Caco-2 (cell line): ENCODE results near the gene TTLL4. TPM values are rescaled to one million over a fixed set of nuclear protein-coding genes. Genes with fewer than 3 reads are reported as not detected.

Experiments used
- BruUV-seq: library from RNA; stranded (reverse); fragments of 400-500 nt; replicated peaks from 2 replicates; lab custom pipeline; 2021; lab: Mats Ljungman, UMichigan
- CTCF ChIA-PET: fragments of 300-600 bp; sonication (Branson Sonifier 250); formaldehyde crosslinking; loops from one replicate; lab custom pipeline; 2022; ENCODE audit warnings: antibody characterized with exemption; lab: Charles Lee
- POLR2A ChIA-PET: fragments of 300-600 bp; sonication (Branson Sonifier 250); formaldehyde crosslinking; loops from one replicate; lab custom pipeline; 2022; ENCODE audit warnings: antibody characterized with exemption; lab: Charles Lee
- DNase-seq, 2 experiments: peaks; one replicate each; pipeline versions ENCODE4 v3.0.0 to v3.0.0-alpha.2; 2020 to 2022
- H3K27me3 ChIP-seq: replicated peaks from 2 replicates; pipeline ENCODE4 v1.6.0; 2011; ENCODE audit warnings: low read length; ENCODE audit not compliant: control insufficient read depth, insufficient read depth
- H3K36me3 ChIP-seq: 2 replicates; pipeline ENCODE4 v1.5.1; 2011; ENCODE audit warnings: low read length; ENCODE audit not compliant: control insufficient read depth, insufficient read depth
- H3K4me1 ChIP-seq: fragments of 250-450 bp; sonication (Bioruptor Pico); 2 replicates; pipeline ENCODE4 v1.5.1; 2020; ENCODE audit warnings: mild to moderate bottlenecking
- H3K4me3 ChIP-seq: 2 replicates; pipeline ENCODE4 v1.5.1; 2011; ENCODE audit warnings: low read depth, mild to moderate bottlenecking, control low read depth, low read length
- H3K9me3 ChIP-seq: fragments of 250-450 bp; sonication (Bioruptor Pico); 2 replicates; pipeline ENCODE4 v1.5.1; 2020; ENCODE audit warnings: mild to moderate bottlenecking, moderate library complexity
- H3K27ac Mint-ChIP-seq: one replicate; pipeline ENCODE4 v1.8.0; 2022; ENCODE audit warnings: mixed read lengths; ENCODE audit not compliant: unreplicated experiment
- H3K27me3 Mint-ChIP-seq: one replicate; pipeline ENCODE4 v1.8.0; 2022; ENCODE audit warnings: mixed read lengths; ENCODE audit not compliant: insufficient read depth, unreplicated experiment
- H3K36me3 Mint-ChIP-seq: one replicate; pipeline ENCODE4 v1.8.0; 2022; ENCODE audit warnings: mild to moderate bottlenecking, mixed read lengths; ENCODE audit not compliant: insufficient read depth, unreplicated experiment
- H3K4me1 Mint-ChIP-seq: one replicate; pipeline ENCODE4 v1.8.0; 2022; ENCODE audit warnings: low read depth, mixed read lengths; ENCODE audit not compliant: unreplicated experiment
- H3K4me3 Mint-ChIP-seq: one replicate; pipeline ENCODE4 v1.8.0; 2022; ENCODE audit warnings: mild to moderate bottlenecking, moderate library complexity, mixed read lengths; ENCODE audit not compliant: unreplicated experiment
- H3K9me3 Mint-ChIP-seq: one replicate; pipeline ENCODE4 v1.8.0; 2022; ENCODE audit warnings: mixed read lengths; ENCODE audit not compliant: unreplicated experiment
- intact Hi-C: fragments of 100-400 bp; cut with micrococcal nuclease; formaldehyde crosslinking; loops from one replicate; pipeline ENCODE4 v1.10.0; 2022; ENCODE audit not compliant: unreplicated experiment
- total RNA-seq: library from RNA; stranded (reverse); gene quantifications from 2 replicates; pipeline ENCODE4 v1.2.3, GENCODE V29; 2022
- TF ChIP-seq, protein P1 (sequence below), 2 experiments: fragments of 200-600 bp in 1 of 2; IDR thresholded peaks; 1 replicate in 1 of 2; 2 replicates in 1 of 2; pipeline versions ENCODE4 v1.5.1 to v1.8.0; 2011 to 2022; ENCODE audit warnings: antibody characterized with exemption in 1 of 2, control low read depth in 1 of 2, inconsistent platforms in 1 of 2, low read depth in 1 of 2, low read length in 1 of 2, mild to moderate bottlenecking in 1 of 2, moderate library complexity in 1 of 2; ENCODE audit not compliant: insufficient read depth in 1 of 2, severe bottlenecking in 1 of 2, unreplicated experiment in 1 of 2

Gene TTLL4
- total RNA-seq, 1 experiment from 2014 or later: 86.6 TPM

DNA sequence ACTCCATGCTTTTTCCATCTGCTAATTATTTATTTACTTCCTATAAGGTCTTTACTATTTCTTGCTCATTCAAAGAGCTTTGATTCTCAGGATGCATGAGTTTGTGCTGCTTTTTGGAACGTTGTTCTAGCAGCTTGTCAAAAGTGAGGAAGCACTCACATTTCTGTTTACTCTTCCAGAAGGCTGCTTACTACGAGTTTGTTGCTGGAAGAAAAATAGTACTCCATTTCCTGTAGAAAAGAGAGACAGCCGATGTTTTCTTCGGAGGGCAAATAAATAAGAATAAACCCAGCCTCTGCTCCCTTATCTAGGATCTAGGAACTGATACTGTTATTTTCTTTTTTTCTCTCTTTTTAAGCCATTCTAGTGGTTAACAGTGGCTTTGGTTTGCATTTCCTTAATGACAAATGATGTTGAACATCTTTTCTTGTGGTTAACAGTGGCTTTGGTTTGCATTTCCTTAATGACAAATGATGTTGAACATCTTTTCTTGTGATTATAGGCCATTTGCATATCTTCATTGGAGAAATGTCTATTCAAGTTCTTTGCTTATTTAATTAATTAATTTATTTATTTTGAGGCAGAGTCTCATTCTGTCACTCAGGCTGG, 91.9 kb downstream of the TTLL4 start:
- Histone ChIP-seq H3K36me3 (no peaks in the 10 kb centered on the region), H3K4me3 (no peak overlapping the region), H3K4me1 (peaks cover 15% of the 10 kb centered on the region), H3K27me3 (no peaks in the 10 kb centered on the region), H3K9me3 (peaks cover 8% of the 10 kb centered on the region; the same call in 1 of the 2 replicates)
- Mint-ChIP-seq H3K27me3 (no peaks in the 10 kb centered on the region), H3K4me3 (no peak overlapping the region), H3K4me1 (peaks cover 15% of the 10 kb centered on the region), H3K9me3 (no peaks in the 10 kb centered on the region), H3K27ac (no peak overlapping the region), H3K36me3 (peaks cover 6% of the 10 kb centered on the region)
- ChIA-PET POLR2A (no interaction called here), CTCF (no interaction called here)
- TF ChIP-seq, protein P1, sequence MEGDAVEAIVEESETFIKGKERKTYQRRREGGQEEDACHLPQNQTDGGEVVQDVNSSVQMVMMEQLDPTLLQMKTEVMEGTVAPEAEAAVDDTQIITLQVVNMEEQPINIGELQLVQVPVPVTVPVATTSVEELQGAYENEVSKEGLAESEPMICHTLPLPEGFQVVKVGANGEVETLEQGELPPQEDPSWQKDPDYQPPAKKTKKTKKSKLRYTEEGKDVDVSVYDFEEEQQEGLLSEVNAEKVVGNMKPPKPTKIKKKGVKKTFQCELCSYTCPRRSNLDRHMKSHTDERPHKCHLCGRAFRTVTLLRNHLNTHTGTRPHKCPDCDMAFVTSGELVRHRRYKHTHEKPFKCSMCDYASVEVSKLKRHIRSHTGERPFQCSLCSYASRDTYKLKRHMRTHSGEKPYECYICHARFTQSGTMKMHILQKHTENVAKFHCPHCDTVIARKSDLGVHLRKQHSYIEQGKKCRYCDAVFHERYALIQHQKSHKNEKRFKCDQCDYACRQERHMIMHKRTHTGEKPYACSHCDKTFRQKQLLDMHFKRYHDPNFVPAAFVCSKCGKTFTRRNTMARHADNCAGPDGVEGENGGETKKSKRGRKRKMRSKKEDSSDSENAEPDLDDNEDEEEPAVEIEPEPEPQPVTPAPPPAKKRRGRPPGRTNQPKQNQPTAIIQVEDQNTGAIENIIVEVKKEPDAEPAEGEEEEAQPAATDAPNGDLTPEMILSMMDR (IDR thresholded peaks at IDR 0.05; ENCODE audit: insufficient read depth in 1 of 2, low read depth in 1 of 2, low read length in 1 of 2, severe bottlenecking in 1 of 2, unreplicated experiment in 1 of 2): no peak
- DNase-seq: no peak
- intact Hi-C loops: no loop called here
- no TSS peak for BruUV-seq

DNA sequence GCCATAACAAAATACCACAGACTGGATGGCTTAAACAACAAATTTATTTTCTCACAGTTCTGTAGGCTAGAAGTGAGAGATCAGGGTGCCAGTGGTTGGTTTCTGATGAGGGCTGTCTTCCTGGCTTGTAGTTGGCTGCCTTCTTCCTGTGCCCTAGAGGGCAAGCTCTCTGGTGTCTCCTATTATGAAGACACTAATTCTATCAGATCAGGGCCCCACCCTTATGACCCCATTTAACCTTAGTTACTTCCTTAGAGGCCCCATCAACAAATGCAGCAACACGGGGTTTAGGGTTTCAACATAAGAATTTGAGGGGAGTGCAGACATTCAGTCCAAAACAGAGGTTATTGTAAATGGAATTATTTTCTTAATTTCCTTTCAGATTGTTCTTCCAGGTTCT, 94.2 kb downstream of the TTLL4 start:
- Mint-ChIP-seq H3K36me3 (peaks cover 6% of the 10 kb centered on the region), H3K9me3 (no peaks in the 10 kb centered on the region), H3K4me3 (no peak overlapping the region), H3K27me3 (no peaks in the 10 kb centered on the region), H3K27ac (no peak overlapping the region), H3K4me1 (peaks cover 3% of the 10 kb centered on the region)
- no peaks in the 10 kb centered on the region for H3K27me3 ChIP-seq
- BruUV-seq: no TSS peak
- TF ChIP-seq, protein P1 (IDR thresholded peaks at IDR 0.05; ENCODE audit: insufficient read depth in 1 of 2, low read depth in 1 of 2, low read length in 1 of 2, severe bottlenecking in 1 of 2, unreplicated experiment in 1 of 2): no peak
- peaks cover 2% of the 10 kb centered on the region; the same call in 1 of the 2 replicates for H3K4me1 ChIP-seq
- H3K9me3 ChIP-seq: peaks cover 8% of the 10 kb centered on the region; the same call in 1 of the 2 replicates
- H3K4me3 ChIP-seq: no peak overlapping the region
- no peaks in the 10 kb centered on the region for H3K36me3 ChIP-seq
- intact Hi-C loops: no loop called here
- POLR2A ChIA-PET: no interaction called here
- CTCF ChIA-PET: no interaction called here
- DNase-seq: no peak

Other genes with a start within 250 kb of the TTLL4 start
- gene USP37, start 142.5 kb upstream of the TTLL4 start, total RNA-seq: 18.6 and 22.2 TPM in 2 replicates
- 56.4 and 59.9 TPM in 2 replicates for gene CNOT9, start 142.0 kb upstream of the TTLL4 start, total RNA-seq
- gene PLCD4, start 102.9 kb upstream of the TTLL4 start, total RNA-seq: 0.26 and 0.48 TPM in 2 replicates
- 37.0 and 38.5 TPM in 2 replicates for gene ZNF142, start 51.2 kb upstream of the TTLL4 start, total RNA-seq
- 68.3 and 74.6 TPM in 2 replicates for gene BCS1L, start 51.2 kb upstream of the TTLL4 start, total RNA-seq
- gene RNF25, start 38.8 kb upstream of the TTLL4 start, total RNA-seq: 30.5 and 32.1 TPM in 2 replicates
- 44.1 and 56.9 TPM in 2 replicates for gene STK36, start 38.7 kb upstream of the TTLL4 start, total RNA-seq
- 20.9 and 26.8 TPM in 2 replicates for gene CYP27A1, start 71.3 kb downstream of the TTLL4 start, total RNA-seq
- gene PRKAG3, start 121.0 kb downstream of the TTLL4 start, total RNA-seq: not detected in 2 replicates
- 18.3 and 20.3 TPM in 2 replicates for gene WNT6, start 149.0 kb downstream of the TTLL4 start, total RNA-seq
- 0.81 and 1.2 TPM in 2 replicates for gene WNT10A, start 170.0 kb downstream of the TTLL4 start, total RNA-seq
- 0.18 and 0.21 TPM in 2 replicates for gene CDK5R2, start 248.8 kb downstream of the TTLL4 start, total RNA-seq